Measurements from ENCODE around the gene GRIP1.

Gene GRIP1

DNA sequence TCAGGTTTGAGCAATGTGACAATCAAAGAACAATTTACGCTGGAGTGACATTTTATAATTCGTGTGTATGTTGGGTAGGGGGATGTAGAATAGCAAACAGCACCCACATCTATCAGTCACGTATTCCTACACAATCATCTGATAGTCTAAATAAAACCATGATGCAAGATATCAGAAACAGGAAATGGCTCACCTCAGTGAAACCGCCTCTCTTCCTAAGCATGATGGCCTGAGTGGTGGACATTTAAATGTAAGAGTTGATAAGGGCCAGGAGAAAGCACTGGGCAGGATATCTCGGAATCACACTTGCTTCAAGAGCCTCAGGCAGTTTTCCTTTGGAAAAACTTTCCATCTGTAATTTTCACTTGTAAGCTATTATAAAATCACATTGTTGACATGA, 128.2 kb downstream of the GRIP1 start:
- Histone ChIP-seq H3K4me3 (ENCODE audit: low read depth, low read length) (no peak overlapping the region), H3K27ac (no peak overlapping the region), H3K36me3 (replicated peaks) (no peaks in the 10 kb centered on the region), H3K27me3 (replicated peaks) (no peaks in the 10 kb centered on the region)
- in situ Hi-C loops (cut with HindIII; ENCODE audit: low pct_ligation_motif_present, low sequenced_read_pairs): no loop called here
- no peak for TF ChIP-seq CTCF (IDR thresholded peaks at IDR 0.05; ENCODE audit: low read depth, low read length, missing control alignments)
- no peak for DNase-seq

GRCh38 chr12:66549050-66549389, 129.9 kb downstream of the GRIP1 start:
- DNase-seq: no peak
- in situ Hi-C loops (cut with HindIII; ENCODE audit: low pct_ligation_motif_present, low sequenced_read_pairs): no loop called here
- no peaks in the 10 kb centered on the region for H3K27me3 ChIP-seq (replicated peaks)
- H3K36me3 ChIP-seq (replicated peaks): no peaks in the 10 kb centered on the region
- H3K27ac ChIP-seq: no peak overlapping the region
- TF ChIP-seq CTCF (IDR thresholded peaks at IDR 0.05; ENCODE audit: low read depth, low read length, missing control alignments): no peak
- no peak overlapping the region for H3K4me3 ChIP-seq (ENCODE audit: low read depth, low read length)

GRCh38 chr12:66548338-66549049, 130.4 kb downstream of the GRIP1 start:
- TF ChIP-seq CTCF (IDR thresholded peaks at IDR 0.05; ENCODE audit: low read depth, low read length, missing control alignments): peak; percentile 34
- no peak for DNase-seq
- in situ Hi-C loops (cut with HindIII; ENCODE audit: low pct_ligation_motif_present, low sequenced_read_pairs): no loop called here

GRCh38 chr12:66541426-66541825, 137.4 kb downstream of the GRIP1 start:
- no peaks in the 10 kb centered on the region for H3K36me3 ChIP-seq (replicated peaks)
- H3K27me3 ChIP-seq (replicated peaks): no peaks in the 10 kb centered on the region
- in situ Hi-C loops (cut with HindIII; ENCODE audit: low pct_ligation_motif_present, low sequenced_read_pairs): no loop called here
- TF ChIP-seq CTCF (IDR thresholded peaks at IDR 0.05; ENCODE audit: low read depth, low read length, missing control alignments): no peak
- H3K4me3 ChIP-seq (ENCODE audit: low read depth, low read length): no peak overlapping the region
- no peak for DNase-seq
- H3K27ac ChIP-seq: no peak overlapping the region

More at GRCh38 chr12:66548338-66549049, 130.4 kb downstream of the GRIP1 start:
- no peaks in the 10 kb centered on the region for H3K36me3 ChIP-seq (replicated peaks)
- no peak overlapping the region for H3K4me3 ChIP-seq (ENCODE audit: low read depth, low read length)
- H3K27me3 ChIP-seq (replicated peaks): no peaks in the 10 kb centered on the region
- no peak overlapping the region for H3K27ac ChIP-seq

- TF ChIP-seq CTCF (IDR thresholded peaks at IDR 0.05; ENCODE audit: low read depth, low read length, missing control alignments): no peak
- no peak for DNase-seq
- in situ Hi-C loops (cut with HindIII; ENCODE audit: low pct_ligation_motif_present, low sequenced_read_pairs): no loop called here
- Histone ChIP-seq H3K27me3 (replicated peaks) (no peaks in the 10 kb centered on the region), H3K4me3 (ENCODE audit: low read depth, low read length) (no peak overlapping the region), H3K36me3 (replicated peaks) (no peaks in the 10 kb centered on the region), H3K27ac (no peak overlapping the region)
These were observed 139.4 kb downstream of the GRIP1 start for GRCh38 chr12:66539431-66539830.

GRCh38 chr12:66538970-66539369, 139.9 kb downstream of the GRIP1 start:
- Histone ChIP-seq H3K36me3 (replicated peaks) (no peaks in the 10 kb centered on the region), H3K27me3 (replicated peaks) (no peaks in the 10 kb centered on the region), H3K27ac (no peak overlapping the region), H3K4me3 (ENCODE audit: low read depth, low read length) (no peak overlapping the region)
- no peak for TF ChIP-seq CTCF (IDR thresholded peaks at IDR 0.05; ENCODE audit: low read depth, low read length, missing control alignments)
- in situ Hi-C loops (cut with HindIII; ENCODE audit: low pct_ligation_motif_present, low sequenced_read_pairs): no loop called here
- no peak for DNase-seq
